ENCODE measurements around the gene NFS1. TPM values are rescaled to one million over a fixed set of nuclear protein-coding genes. Genes with fewer than 3 reads are reported as not detected.
A peak's percentile ranks its signal among the peaks of the same experiment; 100 is the strongest.

Gene NFS1
- total and polyA plus RNA-seq, 2 of the 8 experiments (the other 6 are each of a cell fraction or from before 2014, with no cell fraction given) = 26.1 to 38.8 TPM

- Histone ChIP-seq H3K79me2 (ENCODE audit: control insufficient read depth in 1 of 2, insufficient read depth in 2 of 2, low read length in 2 of 2) (peaks cover 2 to 90% of the 10 kb centered on the region in 2 experiments; a peak in 3 of 4 replicates), H2AFZ (ENCODE audit: low read length) (no peak overlapping the region), H3K79me1 (ENCODE audit: low read depth, low read length) (peaks cover 3% of the 10 kb centered on the region), H3K4me3 (ENCODE audit: extremely low read depth in 1 of 4, insufficient read depth in 2 of 4, low read depth in 3 of 4, low read length in 4 of 4) (no peak overlapping the region), H3K4ac (replicated peaks; ENCODE audit: insufficient read length, low read depth, low read length) (no peak overlapping the region), H3K56ac (replicated peaks; ENCODE audit: insufficient read length, low read depth, low read length) (no peak overlapping the region), H3K27me3 (replicated peaks in 1 of 4; ENCODE audit: control insufficient read depth in 3 of 4, extremely low read depth in 1 of 4, insufficient read depth in 3 of 4, low read length in 3 of 4) (no peaks in the 10 kb centered on the region), H4K20me1 (replicated peaks in 1 of 2; ENCODE audit: control insufficient read depth in 1 of 2, insufficient read depth in 2 of 2, low read length in 2 of 2) (peaks cover 23 to 26% of the 10 kb centered on the region in 2 experiments), H3K23ac (ENCODE audit: insufficient read length) (no peak overlapping the region), H4K8ac (ENCODE audit: extremely low read depth, insufficient read depth, low read length) (no peak overlapping the region), H3K9ac (replicated peaks in 1 of 4; ENCODE audit: extremely low read depth in 1 of 4, low read depth in 3 of 4, low read length in 3 of 4) (no peak overlapping the region), H3K18ac (ENCODE audit: extremely low read depth, low read length) (no peak overlapping the region), H4K5ac (ENCODE audit: insufficient read length, low read depth, low read length) (no peak overlapping the region), H3K27ac (ENCODE audit: low read depth, low read length) (no peak overlapping the region), H2BK5ac (ENCODE audit: low read depth, low read length) (no peak overlapping the region), H2BK120ac (replicated peaks; ENCODE audit: low read depth, low read length) (no peak overlapping the region), H3K4me2 (ENCODE audit: insufficient read depth in 1 of 2, low read depth in 2 of 2, low read length in 2 of 2) (no peak overlapping the region), H3K23me2 (ENCODE audit: low read depth, low read length) (no peaks in the 10 kb centered on the region), H3K4me1 (replicated peaks in 1 of 4; ENCODE audit: control insufficient read depth in 3 of 4, insufficient read depth in 4 of 4, low read length in 3 of 4) (no peaks in the 10 kb centered on the region), H3K14ac (ENCODE audit: insufficient read length) (no peak overlapping the region), H3K9me3 (ENCODE audit: insufficient read depth in 2 of 2, low read depth in 1 of 2, low read length in 1 of 2) (no peaks in the 10 kb centered on the region), H2BK20ac (ENCODE audit: low read length) (no peak overlapping the region), H3K36me3 (ENCODE audit: control insufficient read depth in 2 of 4, insufficient read depth in 4 of 4, low read length in 3 of 4) (peaks cover 59 to 98% (median 92%) of the 10 kb centered on the region in 4 experiments), H4K91ac (replicated peaks; ENCODE audit: insufficient read length, low read length) (no peak overlapping the region), H2BK12ac (ENCODE audit: low read depth, low read length) (no peak overlapping the region), H2AK5ac (ENCODE audit: low read depth, low read length) (no peak overlapping the region), H2BK15ac (ENCODE audit: low read length) (no peak overlapping the region)
- TF ChIP-seq HDAC6 (IDR thresholded peaks at IDR 0.05; ENCODE audit: low read depth, low read length) = no peak
- TF ChIP-seq BCL11A (IDR thresholded peaks at IDR 0.05; ENCODE audit: low read depth in 2 of 2, low read length in 2 of 2) = no peak
- TF ChIP-seq POLR2AphosphoS5 (IDR thresholded peaks at IDR 0.05; ENCODE audit: low read depth, low read length) = peak; percentile 41; the same call in 1 of the 2 replicates
- DNase-seq (ENCODE audit: low read depth in 1 of 2, low spot score in 2 of 2) (no peak), FAIRE-seq (no peak)
- POLR2A ChIA-PET (ENCODE audit: partially characterized antibody) = interaction anchor here (1.0 to 45.3 kb wide), 5 partner anchors 1 to 66 kb away, joined by 3 to 2341 read pairs (median 4); partner anchors contain the start of genes NFS1, RBM39 and ROMO1
- 92% methylated on average over 7 of the region's 7 CpGs; no CpG with 5 or more reads in 1 of the 2 experiments for WGBS, 2 experiments (ENCODE audit: extremely low coverage in 1 of 2, insufficient coverage in 1 of 2, insufficient read length in 1 of 2, insufficient replicate concordance in 2 of 2, low coverage in 1 of 2, low lambda C conversion rate in 2 of 2, missing lambda C conversion rate in 1 of 2)
- CTCF ChIA-PET (ENCODE audit: partially characterized antibody) = interaction anchor here (0.6 to 2.2 kb wide), 5 partner anchors 10 to 250 kb away, joined by 3 to 8 read pairs (median 3); no protein-coding TSS in a partner anchor
These were observed 30.2 kb upstream of the NFS1 start for GRCh38 chr20:35729283-35729807.
